Left lung (tissue), 10 donors: Measurements from ENCODE around the gene PSKH1. TPM values are rescaled to one million over a fixed set of nuclear protein-coding genes. Genes with fewer than 3 reads are reported as not detected.
A peak's percentile ranks its signal among the peaks of the same experiment; 100 is the strongest.

Experiments
- ATAC-seq: fragments of 200-7000 bp; cut with Tn5 transposase; one replicate; pipeline ENCODE4 v1.9.1; 2020; ENCODE audit warnings: moderate library complexity
- DNase-seq, 4 donors: peaks; one replicate each; pipeline ENCODE4 v3.0.0-alpha.2; 2013 to 2020
- H3K27ac ChIP-seq, 2 donors: fragments of 200-600 bp; sonication (generic) in 1 of 2; one replicate each; pipeline versions ENCODE4 v1.5.0 to v1.8.0; 2020 to 2021
- H3K27me3 ChIP-seq, 2 donors: fragments of 200-600 bp; sonication (generic) in 1 of 2; one replicate each; pipeline versions ENCODE4 v1.5.0 to v1.8.0; 2020 to 2021
- H3K36me3 ChIP-seq, 2 donors: fragments of 200-600 bp; sonication (generic) in 1 of 2; one replicate each; pipeline versions ENCODE4 v1.5.0 to v1.8.0; 2020 to 2021
- H3K4me1 ChIP-seq, 2 donors: fragments of 200-600 bp; one replicate each; pipeline ENCODE4 v1.8.0; 2021
- H3K4me3 ChIP-seq, 2 donors: fragments of 200-600 bp; sonication (generic) in 1 of 2; one replicate each; pipeline versions ENCODE4 v1.5.0 to v1.8.0; 2020 to 2021; ENCODE audit warnings: mild to moderate bottlenecking in 1 of 2
- H3K9me3 ChIP-seq, 2 donors: fragments of 200-600 bp; sonication (generic) in 1 of 2; one replicate each; pipeline versions ENCODE4 v1.5.0 to v1.8.0; 2020 to 2021
- intact Hi-C, 2 donors: fragments of 100-400 bp; cut with DNase I; formaldehyde crosslinking; loops; one replicate each; pipeline versions ENCODE4 v1.11.2 to v1.14.2; 2022
- polyA plus RNA-seq, 6 donors: library from polyadenylated mRNA; unstranded; fragments of 120-200 nt; gene quantifications; one replicate each; pipeline ENCODE4 v1.2.1, GENCODE V29; 2013; ENCODE audit not compliant: insufficient read length in 6 of 6
- total RNA-seq, 2 donors: library from RNA; stranded (reverse); fragmentation: NEBNext Ultra II Directional; extraction: Animal tissue kit (Norgen Biotek cat#: 25700); gene quantifications; one replicate each; pipeline ENCODE4 v1.2.1, GENCODE V29; 2021
- TF ChIP-seq, protein P1 (sequence below), 2 donors: fragments of 200-600 bp; sonication (generic) in 1 of 2; IDR thresholded peaks; one replicate each; pipeline versions ENCODE4 v1.5.0 to v1.8.0; 2021; ENCODE audit warnings: antibody characterized with exemption in 2 of 2
- donor health status: DM: no; HTN: yes; CAD: no.
- donor health status: DM: no; HTN: no; CAD: no.

The PSKH1 gene
- total and polyA plus RNA-seq, 8 donors: 20.8 to 32.1 (median 29.0) TPM

DNA sequence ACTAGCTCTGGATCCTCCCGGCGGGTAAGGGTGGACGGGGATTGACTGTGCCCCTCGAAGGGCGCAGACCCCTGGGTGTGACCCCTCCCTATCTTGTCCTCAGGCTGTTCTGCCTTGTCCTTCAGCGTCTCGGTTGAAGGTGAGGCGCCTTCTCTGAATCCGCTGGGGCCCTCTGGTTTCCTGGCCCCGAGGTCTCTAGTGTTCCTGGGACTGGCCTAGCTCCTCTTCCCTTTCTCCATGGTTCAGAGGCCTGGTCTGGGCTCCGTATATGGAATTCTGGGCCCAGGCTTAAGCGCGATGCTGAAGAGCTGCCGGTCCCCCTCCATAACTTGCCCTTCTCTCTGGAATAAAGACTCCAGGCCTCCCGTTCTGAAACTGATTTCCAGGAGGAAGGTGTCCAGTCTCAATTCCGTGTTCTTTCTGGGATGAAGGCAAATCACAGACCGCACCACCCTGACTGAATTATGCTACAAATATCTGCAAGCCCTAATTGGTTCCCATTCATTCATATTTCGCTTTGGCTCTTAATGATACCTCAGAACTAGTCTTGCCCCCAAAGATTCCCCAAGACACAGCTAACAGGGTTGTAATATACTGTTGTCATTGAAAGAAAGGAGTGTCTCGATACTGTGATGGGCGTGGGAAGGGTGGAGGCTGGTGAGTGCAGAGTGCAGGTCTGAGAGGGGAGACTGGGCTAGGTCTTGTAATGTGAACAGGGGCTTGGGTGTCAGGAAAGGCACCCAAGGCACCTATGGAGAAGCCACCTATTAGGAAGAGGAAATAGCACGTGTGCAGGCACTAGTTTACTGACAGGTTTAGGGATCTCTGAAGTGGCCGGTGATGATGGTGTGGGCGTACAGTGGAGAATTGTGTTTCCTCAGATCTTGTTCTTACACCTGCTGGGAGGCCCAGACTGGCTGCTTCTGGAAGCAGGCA lies 19.4 kb upstream of the PSKH1 start:
- Histone ChIP-seq H3K4me1 (peaks cover 0 to 39% of the 10 kb centered on the region in 2 donors), H3K4me3 (peak overlapping the region; percentile 97 to 98), H3K27ac (peak overlapping the region; percentile 70 to 86), H3K27me3 (no peaks in the 10 kb centered on the region), H3K9me3 (no peaks in the 10 kb centered on the region), H3K36me3 (peaks cover 0 to 59% of the 10 kb centered on the region in 2 donors)
- TF ChIP-seq, protein P1, sequence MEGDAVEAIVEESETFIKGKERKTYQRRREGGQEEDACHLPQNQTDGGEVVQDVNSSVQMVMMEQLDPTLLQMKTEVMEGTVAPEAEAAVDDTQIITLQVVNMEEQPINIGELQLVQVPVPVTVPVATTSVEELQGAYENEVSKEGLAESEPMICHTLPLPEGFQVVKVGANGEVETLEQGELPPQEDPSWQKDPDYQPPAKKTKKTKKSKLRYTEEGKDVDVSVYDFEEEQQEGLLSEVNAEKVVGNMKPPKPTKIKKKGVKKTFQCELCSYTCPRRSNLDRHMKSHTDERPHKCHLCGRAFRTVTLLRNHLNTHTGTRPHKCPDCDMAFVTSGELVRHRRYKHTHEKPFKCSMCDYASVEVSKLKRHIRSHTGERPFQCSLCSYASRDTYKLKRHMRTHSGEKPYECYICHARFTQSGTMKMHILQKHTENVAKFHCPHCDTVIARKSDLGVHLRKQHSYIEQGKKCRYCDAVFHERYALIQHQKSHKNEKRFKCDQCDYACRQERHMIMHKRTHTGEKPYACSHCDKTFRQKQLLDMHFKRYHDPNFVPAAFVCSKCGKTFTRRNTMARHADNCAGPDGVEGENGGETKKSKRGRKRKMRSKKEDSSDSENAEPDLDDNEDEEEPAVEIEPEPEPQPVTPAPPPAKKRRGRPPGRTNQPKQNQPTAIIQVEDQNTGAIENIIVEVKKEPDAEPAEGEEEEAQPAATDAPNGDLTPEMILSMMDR (IDR thresholded peaks at IDR 0.05): no peak
- ATAC-seq (peak; percentile 27), DNase-seq (no peak)
- intact Hi-C loops: no loop called here

DNA sequence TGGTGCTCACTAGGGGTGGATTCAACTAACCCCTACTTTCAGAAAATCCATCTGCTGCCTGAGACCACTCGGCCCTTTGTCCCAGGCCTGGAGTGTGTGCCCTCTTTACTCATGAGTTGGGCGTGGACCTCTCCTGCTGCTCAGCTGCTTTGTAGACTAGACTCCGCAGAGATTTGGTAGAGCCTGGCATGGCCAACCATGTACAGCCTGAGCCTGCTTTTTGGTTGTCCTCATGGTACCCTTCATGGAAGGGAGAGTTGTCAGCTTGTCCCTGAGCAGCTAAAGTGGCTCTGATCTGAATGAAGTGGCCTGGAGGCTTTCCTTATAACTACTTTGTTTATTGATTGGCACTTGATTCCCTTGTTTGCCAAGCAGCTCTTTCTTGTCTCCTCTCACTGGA lies 18.7 kb upstream of the PSKH1 start:
- intact Hi-C loops: no loop called here
- H3K27ac ChIP-seq: no peak overlapping the region
- H3K4me3 ChIP-seq: peak overlapping the region; percentile 97 to 98
- no peaks in the 10 kb centered on the region for H3K9me3 ChIP-seq
- peaks cover 0 to 59% of the 10 kb centered on the region in 2 donors for H3K36me3 ChIP-seq
- ATAC-seq: no peak
- H3K27me3 ChIP-seq: no peaks in the 10 kb centered on the region
- peaks cover 0 to 39% of the 10 kb centered on the region in 2 donors for H3K4me1 ChIP-seq
- TF ChIP-seq, protein P1 (IDR thresholded peaks at IDR 0.05): no peak
- peak in 1 of 4 donors; percentile 24 for DNase-seq

DNA sequence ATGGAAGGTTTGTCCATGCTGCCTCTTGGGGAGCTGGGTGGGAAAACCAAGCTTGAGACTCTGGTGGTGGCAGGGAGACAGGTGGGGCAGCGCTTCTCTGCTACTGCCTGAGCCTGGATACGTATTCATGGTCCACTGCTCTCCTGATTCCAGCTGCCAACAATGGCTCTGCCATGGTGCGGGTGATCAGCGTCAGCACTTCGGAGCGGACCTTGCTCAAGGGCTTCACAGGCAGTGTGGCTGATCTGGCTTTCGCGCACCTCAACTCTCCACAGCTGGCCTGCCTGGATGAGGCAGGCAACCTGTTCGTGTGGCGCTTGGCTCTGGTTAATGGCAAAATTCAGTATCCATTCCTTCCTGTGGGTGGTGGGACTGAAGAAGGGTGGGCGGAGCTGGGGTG lies 16.0 kb upstream of the PSKH1 start:
- DNase-seq (no peak), ATAC-seq (no peak)
- H3K4me1 ChIP-seq: peaks cover 0 to 34% of the 10 kb centered on the region in 2 donors
- no peaks in the 10 kb centered on the region for H3K27me3 ChIP-seq
- peaks cover 0 to 62% of the 10 kb centered on the region in 2 donors for H3K36me3 ChIP-seq
- H3K9me3 ChIP-seq: no peaks in the 10 kb centered on the region
- TF ChIP-seq, protein P1 (IDR thresholded peaks at IDR 0.05): no peak
- H3K27ac ChIP-seq: no peak overlapping the region
- intact Hi-C loops: no loop called here
- H3K4me3 ChIP-seq: no peak overlapping the region

DNA sequence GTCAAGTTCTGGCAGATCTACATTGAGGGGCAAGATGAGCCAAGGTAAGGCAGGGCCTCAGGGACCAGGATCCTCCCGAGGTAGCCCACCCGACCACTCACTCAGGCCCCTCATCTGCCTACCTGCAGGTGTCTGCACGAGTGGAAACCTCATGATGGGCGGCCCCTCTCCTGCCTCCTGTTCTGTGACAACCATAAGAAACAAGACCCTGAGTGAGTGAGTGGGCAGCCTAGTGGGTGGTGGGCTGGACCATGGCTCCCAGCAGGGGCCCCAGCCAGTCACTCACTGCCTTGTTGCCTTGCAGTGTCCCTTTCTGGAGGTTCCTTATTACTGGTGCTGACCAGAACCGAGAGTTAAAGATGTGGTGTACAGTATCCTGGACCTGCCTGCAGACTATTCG lies 14.8 kb upstream of the PSKH1 start:
- intact Hi-C loops: no loop called here

DNA sequence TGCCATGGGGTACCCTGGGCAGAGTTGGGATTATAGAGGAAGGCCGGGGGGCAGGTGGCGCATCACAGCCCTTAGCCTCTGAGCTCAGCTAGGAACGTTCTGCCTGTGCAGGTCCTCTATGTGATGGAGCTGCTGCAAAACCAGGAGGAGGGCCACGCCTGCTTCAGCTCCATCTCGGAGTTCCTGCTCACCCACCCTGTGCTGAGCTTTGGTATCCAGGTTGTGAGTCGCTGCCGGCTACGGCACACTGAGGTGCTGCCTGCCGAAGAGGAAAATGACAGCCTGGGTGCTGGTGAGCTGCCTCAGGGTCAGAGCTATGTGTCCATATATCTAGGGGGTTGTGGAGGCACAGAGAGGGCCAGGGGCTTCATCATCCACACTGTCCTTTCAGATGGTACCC lies 14.2 kb upstream of the PSKH1 start:
- Histone ChIP-seq H3K4me3 (no peak overlapping the region), H3K36me3 (peaks cover 0 to 80% of the 10 kb centered on the region in 2 donors)

More for the DNA sequence above, 14.8 kb upstream of the PSKH1 start:
- no peak overlapping the region for H3K4me3 ChIP-seq
- peaks cover 0 to 27% of the 10 kb centered on the region in 2 donors for H3K4me1 ChIP-seq
- peaks cover 0 to 74% of the 10 kb centered on the region in 2 donors for H3K36me3 ChIP-seq
- no peak for DNase-seq
- no peak overlapping the region for H3K27ac ChIP-seq
- TF ChIP-seq, protein P1 (IDR thresholded peaks at IDR 0.05): no peak
- H3K27me3 ChIP-seq: no peaks in the 10 kb centered on the region
- no peak for ATAC-seq
- no peaks in the 10 kb centered on the region for H3K9me3 ChIP-seq

More for the DNA sequence above, 14.2 kb upstream of the PSKH1 start:
- TF ChIP-seq, protein P1 (IDR thresholded peaks at IDR 0.05): no peak
- Histone ChIP-seq H3K27ac (no peak overlapping the region), H3K4me1 (peaks cover 0 to 21% of the 10 kb centered on the region in 2 donors), H3K27me3 (no peaks in the 10 kb centered on the region), H3K9me3 (no peaks in the 10 kb centered on the region)
- intact Hi-C loops: no loop called here
- DNase-seq: no peak
- ATAC-seq: no peak
